PFSK-1 (cell line): ENCODE results near the gene RGL1.

ENCODE experiments used
- FOXP2 ChIP-seq: optimal IDR thresholded peaks from 2 replicates; pipeline ENCODE3; 2011; ENCODE audit warnings: borderline replicate concordance, control low read depth, inconsistent platforms; ENCODE audit not compliant: insufficient read depth; ENCODE audit errors: extremely low read length, extremely low read depth
- POLR2AphosphoS5 ChIP-seq: IDR thresholded peaks from 2 replicates; pipeline ENCODE4 v1.6.1; 2012; ENCODE audit warnings: low read depth, mild to moderate bottlenecking, control low read depth, low read length, moderate library complexity
- REST ChIP-seq, 2 experiments: IDR thresholded peaks; 2 replicates each; pipeline versions ENCODE4 v1.6.1 to v1.8.0; 2011 to 2012; ENCODE audit warnings: low read depth in 2 of 2, low read length in 2 of 2, control low read depth in 1 of 2, inconsistent platforms in 1 of 2, mild to moderate bottlenecking in 1 of 2, moderate library complexity in 1 of 2; ENCODE audit not compliant: insufficient read depth in 1 of 2
- SIN3A ChIP-seq: IDR thresholded peaks from 2 replicates; pipeline ENCODE4 v1.6.1; 2012; ENCODE audit warnings: mild to moderate bottlenecking, low read length, moderate library complexity, borderline replicate concordance; ENCODE audit not compliant: insufficient read depth
- TAF1 ChIP-seq: IDR thresholded peaks from 2 replicates; pipeline ENCODE4 v1.6.1; 2012; ENCODE audit warnings: low read length, control low read depth, borderline replicate concordance; ENCODE audit not compliant: insufficient read depth

The RGL1 gene

GRCh38 chr1:183837062-183837461, 32.1 kb downstream of the RGL1 start:
- TF ChIP-seq SIN3A (no peak), TAF1 (no peak), POLR2AphosphoS5 (no peak; the same call in 1 of the 2 replicates), REST (IDR thresholded peaks at IDR 0.05; ENCODE audit: insufficient read depth in 1 of 2, low read depth in 2 of 2, low read length in 2 of 2) (no peak), FOXP2 (no peak)

- TF ChIP-seq REST (IDR thresholded peaks at IDR 0.05; ENCODE audit: insufficient read depth in 1 of 2, low read depth in 2 of 2, low read length in 2 of 2) (peak in 1 of 2 experiments; percentile 48; a peak in 1 of 4 replicates), POLR2AphosphoS5 (no peak), TAF1 (peak; percentile 52; the same call in 1 of the 2 replicates), SIN3A (peak; percentile 92; the same call in 1 of the 2 replicates), FOXP2 (no peak)
Measured at GRCh38 chr1:183838221-183838620, 33.3 kb downstream of the RGL1 start.

GRCh38 chr1:183840140-183840539, 35.2 kb downstream of the RGL1 start:
- no peak for TF ChIP-seq REST (IDR thresholded peaks at IDR 0.05; ENCODE audit: insufficient read depth in 1 of 2, low read depth in 2 of 2, low read length in 2 of 2)
- no peak for TF ChIP-seq TAF1
- TF ChIP-seq POLR2AphosphoS5: no peak
- no peak for TF ChIP-seq FOXP2
- no peak for TF ChIP-seq SIN3A

GRCh38 chr1:183841550-183841949, 36.6 kb downstream of the RGL1 start:
- TF ChIP-seq TAF1: no peak

GRCh38 chr1:183841950-183842794, 37.3 kb downstream of the RGL1 start:
- no peak for TF ChIP-seq FOXP2
- peak; percentile 23; the same call in 1 of the 2 replicates for TF ChIP-seq TAF1
- peak; percentile 90; the same call in 1 of the 2 replicates for TF ChIP-seq SIN3A
- TF ChIP-seq POLR2AphosphoS5: peak; percentile 64; the same call in 1 of the 2 replicates
- peak in 1 of 2 experiments; percentile 70; a peak in 2 of 4 replicates for TF ChIP-seq REST (IDR thresholded peaks at IDR 0.05; ENCODE audit: insufficient read depth in 1 of 2, low read depth in 2 of 2, low read length in 2 of 2)
